Measurements from ENCODE around the gene UNC5CL. TPM values are rescaled to one million over a fixed set of nuclear protein-coding genes. Genes with fewer than 3 reads are reported as not detected.

The UNC5CL gene
- total and polyA plus RNA-seq, 2 donors (not counting 1 experiment from before 2014, with no cell fraction given): 4.5 to 4.7 TPM

- TF ChIP-seq EZH2 (IDR thresholded peaks at IDR 0.05; ENCODE audit: borderline replicate concordance, insufficient read depth, low read depth, low read length, poor library complexity, severe bottlenecking): no peak
- TF ChIP-seq, protein P1, sequence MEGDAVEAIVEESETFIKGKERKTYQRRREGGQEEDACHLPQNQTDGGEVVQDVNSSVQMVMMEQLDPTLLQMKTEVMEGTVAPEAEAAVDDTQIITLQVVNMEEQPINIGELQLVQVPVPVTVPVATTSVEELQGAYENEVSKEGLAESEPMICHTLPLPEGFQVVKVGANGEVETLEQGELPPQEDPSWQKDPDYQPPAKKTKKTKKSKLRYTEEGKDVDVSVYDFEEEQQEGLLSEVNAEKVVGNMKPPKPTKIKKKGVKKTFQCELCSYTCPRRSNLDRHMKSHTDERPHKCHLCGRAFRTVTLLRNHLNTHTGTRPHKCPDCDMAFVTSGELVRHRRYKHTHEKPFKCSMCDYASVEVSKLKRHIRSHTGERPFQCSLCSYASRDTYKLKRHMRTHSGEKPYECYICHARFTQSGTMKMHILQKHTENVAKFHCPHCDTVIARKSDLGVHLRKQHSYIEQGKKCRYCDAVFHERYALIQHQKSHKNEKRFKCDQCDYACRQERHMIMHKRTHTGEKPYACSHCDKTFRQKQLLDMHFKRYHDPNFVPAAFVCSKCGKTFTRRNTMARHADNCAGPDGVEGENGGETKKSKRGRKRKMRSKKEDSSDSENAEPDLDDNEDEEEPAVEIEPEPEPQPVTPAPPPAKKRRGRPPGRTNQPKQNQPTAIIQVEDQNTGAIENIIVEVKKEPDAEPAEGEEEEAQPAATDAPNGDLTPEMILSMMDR (IDR thresholded peaks at IDR 0.05): no peak
- Mint-ChIP-seq H3K4me1 (peaks cover under 1% of the 10 kb centered on the region), H3K27me3 (no peaks in the 10 kb centered on the region), H3K9me3 (ENCODE audit: insufficient read depth) (no peaks in the 10 kb centered on the region), H3K27ac (no peak overlapping the region), H3K4me3 (no peak overlapping the region)
- Histone ChIP-seq H2AFZ (ENCODE audit: insufficient read depth, low read depth, low read length, poor library complexity, severe bottlenecking) (no peak overlapping the region), H4K20me1 (ENCODE audit: control insufficient read depth, insufficient read depth, low read length, poor library complexity, severe bottlenecking) (no peaks in the 10 kb centered on the region), H3K36me3 (replicated peaks in 1 of 2; ENCODE audit: control extremely low read depth in 1 of 2, control insufficient read depth in 1 of 2, extremely low read depth in 1 of 2, insufficient read depth in 2 of 2, low read length in 1 of 2) (peaks cover 0 to 5% of the 10 kb centered on the region in 2 experiments), H3K4me2 (replicated peaks; ENCODE audit: low read depth, low read length, poor library complexity, severe bottlenecking) (no peak overlapping the region), H3K9ac (ENCODE audit: low read length) (no peak overlapping the region), H3K27ac (ENCODE audit: low read length in 2 of 2) (no peak overlapping the region), H3K4me1 (ENCODE audit: control insufficient read depth in 2 of 2, insufficient read depth in 2 of 2, low read length in 2 of 2) (no peaks in the 10 kb centered on the region), H3K9me3 (ENCODE audit: control extremely low read depth in 1 of 3, control insufficient read depth in 2 of 3, insufficient read depth in 1 of 3, low read length in 2 of 3) (no peaks in the 10 kb centered on the region), H3K27me3 (replicated peaks in 1 of 4; ENCODE audit: control extremely low read depth in 1 of 4, control insufficient read depth in 3 of 4, insufficient read depth in 4 of 4, low read length in 3 of 4) (no peaks in the 10 kb centered on the region), H3K4me3 (ENCODE audit: control extremely low read depth in 1 of 5, extremely low read depth in 1 of 5, insufficient read depth in 1 of 5, low read depth in 2 of 5, low read length in 4 of 5) (no peak overlapping the region), H3K79me2 (ENCODE audit: control insufficient read depth, insufficient read depth, low read length) (no peaks in the 10 kb centered on the region)
- intact Hi-C loops (cut with micrococcal nuclease): no loop called here
- ChIA-PET POLR2A (no interaction called here), CTCF (interaction anchor here (1.6 to 2.3 kb wide), 4 partner anchors 9 to 40 kb away, joined by 3 to 9 read pairs (median 8); no protein-coding TSS in a partner anchor)
- WGBS (ENCODE audit: insufficient coverage): no CpG with 5 or more reads among the region's 5 CpGs
- ATAC-seq (ENCODE audit: low read depth) (no peak), DNase-seq (no peak)
Observed at GRCh38 chr6:41045664-41046063, 6.6 kb upstream of the UNC5CL start.

GRCh38 chr6:41043151-41043550, 4.1 kb upstream of the UNC5CL start:
- Histone ChIP-seq H3K27ac (ENCODE audit: low read length in 2 of 2) (no peak overlapping the region), H4K20me1 (ENCODE audit: control insufficient read depth, insufficient read depth, low read length, poor library complexity, severe bottlenecking) (no peaks in the 10 kb centered on the region), H3K4me2 (replicated peaks; ENCODE audit: low read depth, low read length, poor library complexity, severe bottlenecking) (no peak overlapping the region), H3K9ac (ENCODE audit: low read length) (no peak overlapping the region), H3K4me3 (ENCODE audit: control extremely low read depth in 1 of 5, extremely low read depth in 1 of 5, insufficient read depth in 1 of 5, low read depth in 2 of 5, low read length in 4 of 5) (no peak overlapping the region), H3K4me1 (ENCODE audit: control insufficient read depth in 2 of 2, insufficient read depth in 2 of 2, low read length in 2 of 2) (no peaks in the 10 kb centered on the region), H3K27me3 (replicated peaks in 1 of 4; ENCODE audit: control extremely low read depth in 1 of 4, control insufficient read depth in 3 of 4, insufficient read depth in 4 of 4, low read length in 3 of 4) (no peaks in the 10 kb centered on the region), H3K79me2 (ENCODE audit: control insufficient read depth, insufficient read depth, low read length) (no peaks in the 10 kb centered on the region), H3K36me3 (replicated peaks in 1 of 2; ENCODE audit: control extremely low read depth in 1 of 2, control insufficient read depth in 1 of 2, extremely low read depth in 1 of 2, insufficient read depth in 2 of 2, low read length in 1 of 2) (peaks cover 0 to 4% of the 10 kb centered on the region in 2 experiments), H3K9me3 (ENCODE audit: control extremely low read depth in 1 of 3, control insufficient read depth in 2 of 3, insufficient read depth in 1 of 3, low read length in 2 of 3) (no peaks in the 10 kb centered on the region), H2AFZ (ENCODE audit: insufficient read depth, low read depth, low read length, poor library complexity, severe bottlenecking) (no peak overlapping the region)
- Mint-ChIP-seq H3K9me3 (ENCODE audit: insufficient read depth) (no peaks in the 10 kb centered on the region), H3K27ac (no peak overlapping the region), H3K27me3 (no peaks in the 10 kb centered on the region), H3K4me1 (no peaks in the 10 kb centered on the region), H3K4me3 (no peak overlapping the region)
- ChIA-PET CTCF (interaction anchor here (0.9 to 2.3 kb wide), 2 partner anchors 14 to 15 kb away, joined by 3 to 7 read pairs; no protein-coding TSS in a partner anchor), POLR2A (no interaction called here)
- no peak for TF ChIP-seq EZH2 (IDR thresholded peaks at IDR 0.05; ENCODE audit: borderline replicate concordance, insufficient read depth, low read depth, low read length, poor library complexity, severe bottlenecking)
- TF ChIP-seq, protein P1 (IDR thresholded peaks at IDR 0.05): no peak
- WGBS (ENCODE audit: insufficient coverage): 92% methylated on average over 2 of the region's 3 CpGs
- DNase-seq (no peak), ATAC-seq (ENCODE audit: low read depth) (no peak)
- intact Hi-C loops (cut with micrococcal nuclease): no loop called here
